ENCODE results near the gene XRCC4. TPM values are rescaled to one million over a fixed set of nuclear protein-coding genes. Genes with fewer than 3 reads are reported as not detected.
A peak's percentile ranks its signal among the peaks of the same experiment; 100 is the strongest.

The XRCC4 gene
- total RNA-seq, 2 donors from 2014 or later: 6.4 to 6.8 TPM

- Histone ChIP-seq H3K27ac (no peak overlapping the region), H3K36me3 (no peaks in the 10 kb centered on the region)
- no peak for TF ChIP-seq CTCF (IDR thresholded peaks at IDR 0.05)
These were observed 16.3 kb downstream of the XRCC4 start for GRCh38 chr5:83093692-83094091.

DNA sequence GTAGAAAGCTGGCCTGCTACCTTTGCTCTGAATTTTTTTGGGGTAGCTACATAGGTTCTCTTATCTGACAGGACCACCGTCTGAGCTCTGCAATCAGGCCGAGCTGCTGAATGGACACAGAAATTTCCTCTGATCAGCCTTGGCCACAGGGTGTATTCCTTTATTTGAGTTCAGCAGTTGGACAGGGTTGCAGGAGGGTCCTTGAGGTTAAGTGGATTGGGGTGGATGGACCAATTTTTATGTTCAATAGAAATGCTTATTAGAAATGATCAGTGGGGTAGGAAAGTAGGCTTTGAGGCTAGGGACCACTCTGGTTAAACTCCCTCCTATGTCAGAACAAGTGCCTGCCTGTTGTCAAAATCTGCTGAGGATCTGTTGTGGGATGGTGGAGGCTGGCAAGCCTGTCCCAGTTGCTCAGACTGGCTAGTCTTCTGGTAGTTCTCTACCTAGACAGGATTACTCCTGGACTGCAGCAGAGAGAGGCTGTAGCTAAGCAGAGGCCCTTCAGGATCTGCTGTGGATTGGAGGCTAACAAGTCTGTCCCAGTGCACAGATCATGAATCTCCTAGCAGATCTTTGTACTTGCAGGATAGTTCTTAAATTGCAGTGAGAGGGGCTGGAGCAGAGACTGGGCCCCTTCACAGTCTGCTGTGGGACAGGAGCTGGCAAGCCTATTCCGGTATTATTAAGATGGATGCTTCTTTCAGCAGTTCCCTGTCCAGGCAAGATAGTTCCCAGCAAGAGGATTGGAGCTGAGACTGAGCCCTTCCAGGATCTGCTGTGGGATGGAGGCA, 18.0 kb downstream of the XRCC4 start:
- peak overlapping the region in 1 of 2 donors; percentile 49 for H3K27ac ChIP-seq
- peaks cover 0 to 24% of the 10 kb centered on the region in 2 donors for H3K9me3 ChIP-seq
- DNase-seq (ENCODE audit: low spot score): no peak
- no peak overlapping the region for H3K4me3 ChIP-seq
- H3K4me1 ChIP-seq: peaks cover 0 to 5% of the 10 kb centered on the region in 2 donors
- TF ChIP-seq CTCF (IDR thresholded peaks at IDR 0.05): no peak
- no peaks in the 10 kb centered on the region for H3K36me3 ChIP-seq
- no peaks in the 10 kb centered on the region for H3K27me3 ChIP-seq

More at GRCh38 chr5:83093692-83094091, 16.3 kb downstream of the XRCC4 start:
- Histone ChIP-seq H3K4me1 (peaks cover 0 to 5% of the 10 kb centered on the region in 2 donors), H3K27me3 (no peaks in the 10 kb centered on the region), H3K4me3 (no peak overlapping the region), H3K9me3 (peaks cover 0 to 24% of the 10 kb centered on the region in 2 donors)
- DNase-seq (ENCODE audit: low spot score): no peak

DNA sequence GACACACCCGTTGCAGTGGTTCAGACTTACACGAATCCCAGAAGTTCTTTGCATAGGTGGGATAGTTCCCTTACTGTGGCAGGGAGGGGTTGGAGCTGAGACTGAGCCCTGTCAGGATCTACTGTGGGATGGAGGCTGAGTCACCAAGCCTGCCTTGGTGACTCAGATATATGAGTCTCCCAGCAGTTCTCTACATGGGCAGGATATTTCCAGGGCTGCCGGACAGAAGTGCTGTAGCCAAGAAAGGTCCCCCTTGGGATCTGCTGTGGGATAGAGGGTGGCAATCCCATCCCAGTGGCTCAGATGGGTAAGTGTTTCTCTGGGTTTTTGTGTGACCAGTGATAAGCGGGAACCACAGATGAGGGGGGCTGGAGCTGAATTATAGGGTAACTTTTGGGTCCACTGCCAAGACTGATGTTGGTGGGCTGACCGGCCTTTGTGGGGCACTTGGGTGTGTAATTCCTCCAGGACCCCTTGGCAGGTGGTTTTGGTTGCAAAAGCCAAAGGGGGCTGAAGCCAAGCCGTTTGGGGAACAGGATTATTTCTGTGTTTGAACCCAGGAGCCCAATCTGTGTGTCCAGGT, 18.7 kb downstream of the XRCC4 start:
- no peaks in the 10 kb centered on the region for H3K27me3 ChIP-seq
- no peak overlapping the region for H3K4me3 ChIP-seq
- no peak for TF ChIP-seq CTCF (IDR thresholded peaks at IDR 0.05)
- H3K4me1 ChIP-seq: peaks cover 0 to 5% of the 10 kb centered on the region in 2 donors
- DNase-seq (ENCODE audit: low spot score): no peak
- peaks cover 0 to 24% of the 10 kb centered on the region in 2 donors for H3K9me3 ChIP-seq
- H3K36me3 ChIP-seq: no peaks in the 10 kb centered on the region
- H3K27ac ChIP-seq: peak overlapping the region in 1 of 2 donors; percentile 49

DNA sequence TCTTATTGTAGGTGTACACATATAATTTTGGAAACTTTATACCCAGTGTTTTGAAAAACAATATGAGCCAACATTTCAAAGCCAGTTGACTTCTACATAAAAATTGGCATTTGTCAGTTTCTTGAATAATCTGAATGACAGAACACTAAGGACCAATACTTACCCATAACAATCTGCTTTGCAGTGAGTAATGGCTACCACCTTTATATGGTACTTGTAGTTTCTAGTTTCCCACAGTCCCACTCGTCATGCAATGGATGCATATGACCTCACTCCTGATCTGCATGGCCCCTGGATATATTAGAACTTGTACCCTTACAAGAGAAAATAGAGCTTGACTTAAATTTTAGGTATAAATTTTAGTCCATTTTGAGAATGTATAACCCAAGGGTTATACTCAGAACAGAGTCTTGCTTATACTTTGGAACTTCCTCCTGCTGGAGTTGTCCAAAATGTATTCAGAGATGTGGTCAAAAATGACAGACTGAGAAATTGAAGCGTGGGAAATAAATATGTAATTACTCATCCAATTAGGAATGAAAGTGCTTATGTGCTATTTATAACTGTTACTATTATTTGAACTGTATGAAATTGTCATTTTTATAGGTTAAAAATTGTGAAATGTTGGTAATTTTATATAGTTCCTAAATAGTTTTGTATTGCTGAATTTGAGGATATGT, 19.5 kb downstream of the XRCC4 start:
- DNase-seq (ENCODE audit: low spot score): no peak
- Histone ChIP-seq H3K27ac (peak overlapping the region in 1 of 2 donors; percentile 49), H3K9me3 (peaks cover 0 to 24% of the 10 kb centered on the region in 2 donors), H3K27me3 (no peaks in the 10 kb centered on the region), H3K4me3 (no peak overlapping the region), H3K4me1 (peaks cover 0 to 5% of the 10 kb centered on the region in 2 donors), H3K36me3 (no peaks in the 10 kb centered on the region)
- TF ChIP-seq CTCF (IDR thresholded peaks at IDR 0.05): no peak

GRCh38 chr5:83097689-83098231, 20.4 kb downstream of the XRCC4 start:
- no peaks in the 10 kb centered on the region for H3K27me3 ChIP-seq
- no peak for DNase-seq (ENCODE audit: low spot score)
- no peak for TF ChIP-seq CTCF (IDR thresholded peaks at IDR 0.05)
- H3K9me3 ChIP-seq: peaks cover 0 to 19% of the 10 kb centered on the region in 2 donors
- H3K36me3 ChIP-seq: no peaks in the 10 kb centered on the region
- H3K27ac ChIP-seq: peak overlapping the region in 1 of 2 donors; percentile 49
- H3K4me1 ChIP-seq: peaks cover 0 to 5% of the 10 kb centered on the region in 2 donors
- no peak overlapping the region for H3K4me3 ChIP-seq
